GM19193 (cell line): Measurements from ENCODE around the gene ALS2CL.

Source experiments
- POLR2A ChIP-seq: IDR thresholded peaks from 4 replicates; pipeline ENCODE4 v1.6.1; 2011; ENCODE audit not compliant: insufficient read depth, insufficient read length; ENCODE audit errors: extremely low read depth

Gene ALS2CL

DNA sequence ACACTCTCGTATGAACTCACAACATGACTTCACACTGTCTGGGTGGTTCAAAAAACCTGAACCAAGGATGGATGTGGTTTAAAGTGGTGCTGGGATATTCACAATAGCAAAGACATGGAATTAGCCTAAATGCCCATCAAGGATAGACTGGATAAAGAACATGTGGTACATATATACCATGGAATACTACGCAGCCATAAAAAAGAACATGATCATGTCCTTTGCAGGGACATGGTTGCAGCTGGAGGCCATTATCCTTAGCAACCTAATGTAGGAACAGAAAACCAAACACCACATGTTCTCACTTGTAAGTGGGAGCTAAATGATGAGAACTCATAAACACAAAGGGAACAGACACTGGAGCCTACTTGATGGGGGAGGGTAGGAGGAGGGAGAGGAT is 27.5 kb upstream of the ALS2CL start:
- TF ChIP-seq POLR2A = no peak

DNA sequence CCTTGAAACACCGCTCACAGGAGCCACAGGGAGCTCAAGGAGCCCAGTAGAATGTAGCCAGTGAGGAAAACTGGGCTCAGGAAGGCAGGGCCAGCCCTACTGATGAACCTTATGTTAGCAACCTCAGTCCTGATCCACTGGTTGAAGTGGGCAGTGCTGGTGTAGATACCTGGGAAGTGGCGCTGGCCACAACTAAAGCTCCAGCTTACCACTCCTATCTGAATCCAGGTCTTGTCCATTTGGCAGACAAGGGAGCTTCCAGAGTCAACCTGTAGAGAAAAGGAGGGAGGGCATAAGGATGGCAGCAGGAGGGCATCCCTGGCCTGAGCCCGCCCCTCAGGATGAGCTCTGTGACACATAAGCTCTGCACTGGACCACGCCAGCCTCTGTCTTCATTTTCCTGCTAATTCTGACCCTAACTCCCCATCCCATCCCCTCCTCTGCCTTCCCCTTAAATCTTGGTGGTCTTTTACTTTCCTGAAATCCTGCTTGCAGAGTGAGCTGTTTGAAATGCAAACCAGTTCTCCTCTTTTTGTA is 26.3 kb upstream of the ALS2CL start:
- TF ChIP-seq POLR2A = no peak

DNA sequence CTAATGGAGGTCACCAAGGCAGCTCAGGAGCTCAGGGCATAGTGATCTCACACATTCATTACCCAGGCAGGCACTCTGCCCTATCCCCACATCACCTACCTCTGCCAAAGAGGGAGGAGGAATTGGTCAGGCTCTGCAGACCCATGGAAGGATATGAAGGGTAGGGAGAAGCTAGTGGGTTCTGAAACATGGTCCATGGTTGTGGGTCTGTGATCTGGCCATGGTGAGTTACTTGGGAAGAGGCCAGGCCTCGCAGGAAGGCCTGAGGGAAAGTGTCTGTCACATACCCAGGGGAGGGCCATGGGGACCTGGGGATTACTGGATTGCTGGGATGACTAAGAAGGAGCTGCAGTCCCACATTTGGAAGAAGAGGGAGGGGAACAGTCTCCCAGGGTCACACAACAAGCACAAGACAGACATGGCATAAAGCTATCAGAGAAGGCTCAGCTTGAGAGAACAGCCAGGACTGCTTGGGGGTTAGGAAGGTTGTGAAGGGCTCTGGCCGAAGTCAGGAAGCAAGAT is 25.6 kb upstream of the ALS2CL start:
- TF ChIP-seq POLR2A = no peak

DNA sequence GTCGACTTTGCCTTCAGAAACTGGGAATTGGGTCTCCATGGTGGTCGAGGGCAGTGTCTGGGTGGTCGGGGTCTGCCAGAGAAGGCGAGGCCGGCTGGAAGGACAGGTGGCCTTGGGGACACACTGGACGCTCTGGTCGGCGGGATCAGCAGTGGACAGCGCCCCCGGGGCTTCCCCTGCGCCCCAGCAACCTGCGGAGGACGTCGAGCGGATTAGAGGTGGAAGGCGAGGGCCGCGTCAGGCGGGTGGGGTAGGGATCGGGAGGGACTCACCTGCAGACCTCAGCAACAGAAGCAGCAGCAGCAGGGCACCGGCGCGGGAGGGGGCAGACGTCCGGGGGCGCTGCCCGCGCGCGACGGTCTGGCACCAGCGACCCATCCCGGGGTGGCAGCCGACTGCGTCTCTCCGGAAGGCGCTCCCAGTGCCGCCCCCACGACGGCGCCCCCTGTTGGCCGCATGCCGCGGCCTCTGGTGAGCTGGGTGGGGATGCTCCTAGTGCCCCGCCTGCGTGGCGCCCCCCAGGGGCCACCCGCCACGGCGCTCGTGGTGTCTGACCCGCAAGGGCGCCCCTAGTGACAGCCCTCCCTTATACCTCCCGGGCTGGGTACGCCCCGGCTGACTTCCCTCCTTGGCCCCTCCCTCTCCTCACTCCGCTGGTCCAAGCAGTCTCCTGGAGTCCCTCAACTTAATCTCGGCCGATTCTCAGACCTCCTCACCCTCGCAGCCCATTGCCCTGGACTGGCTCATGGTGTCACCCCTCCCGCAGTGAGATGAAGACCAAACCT is 24.2 kb upstream of the ALS2CL start, which contains the start of gene PRSS50:
PRSS50 (minus strand) TSS at position 423 of the 785 bp plus-strand sequence; CDS start at position 378, 45 bp downstream.
- TF ChIP-seq POLR2A = no peak

DNA sequence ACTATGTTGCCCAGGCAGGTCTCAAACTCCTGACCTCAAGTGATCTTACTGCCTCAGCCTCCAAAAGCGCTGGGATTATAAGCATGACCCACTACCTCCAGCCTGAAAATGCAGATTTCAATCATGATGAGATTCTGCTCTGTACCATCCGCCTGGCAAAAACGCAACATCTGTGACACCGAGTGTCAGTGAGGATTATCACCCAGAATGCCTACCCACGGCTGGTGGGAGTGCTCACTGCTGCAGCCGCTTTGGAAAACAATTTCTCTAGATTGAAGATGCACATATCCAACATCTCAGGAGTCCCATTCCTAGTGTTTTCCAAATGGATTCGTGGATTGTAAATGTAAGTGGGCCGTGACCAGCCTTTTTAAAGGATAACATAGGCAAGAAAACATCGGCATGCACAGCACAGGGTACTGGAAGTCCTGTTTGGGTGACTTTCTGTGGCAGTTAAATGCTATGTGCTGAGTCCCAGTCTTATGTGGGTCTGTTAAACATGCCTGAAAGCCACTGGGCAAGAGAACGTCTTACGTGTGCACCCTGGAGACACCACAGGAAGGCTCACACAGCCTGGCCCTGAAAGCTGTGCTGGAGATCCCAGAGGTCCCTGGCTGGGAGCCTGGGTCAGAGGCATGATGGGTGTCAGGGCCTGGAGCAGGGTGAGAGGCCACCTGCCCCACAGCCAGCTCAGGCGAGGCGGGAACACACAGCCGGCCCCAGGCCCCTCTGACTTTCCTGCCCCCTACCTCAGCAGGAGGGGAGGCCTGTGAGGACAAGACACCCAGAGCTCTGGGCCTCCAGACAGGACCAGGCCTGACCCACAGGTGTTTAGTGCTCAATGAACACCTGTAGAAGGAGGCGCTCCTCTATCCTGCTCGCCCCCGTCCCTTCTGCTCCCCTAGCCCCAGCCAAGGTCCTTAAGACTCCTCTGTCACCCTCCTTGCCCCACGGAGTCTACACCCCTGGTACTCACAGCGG is 23.3 kb upstream of the ALS2CL start:
- TF ChIP-seq POLR2A = no peak

DNA sequence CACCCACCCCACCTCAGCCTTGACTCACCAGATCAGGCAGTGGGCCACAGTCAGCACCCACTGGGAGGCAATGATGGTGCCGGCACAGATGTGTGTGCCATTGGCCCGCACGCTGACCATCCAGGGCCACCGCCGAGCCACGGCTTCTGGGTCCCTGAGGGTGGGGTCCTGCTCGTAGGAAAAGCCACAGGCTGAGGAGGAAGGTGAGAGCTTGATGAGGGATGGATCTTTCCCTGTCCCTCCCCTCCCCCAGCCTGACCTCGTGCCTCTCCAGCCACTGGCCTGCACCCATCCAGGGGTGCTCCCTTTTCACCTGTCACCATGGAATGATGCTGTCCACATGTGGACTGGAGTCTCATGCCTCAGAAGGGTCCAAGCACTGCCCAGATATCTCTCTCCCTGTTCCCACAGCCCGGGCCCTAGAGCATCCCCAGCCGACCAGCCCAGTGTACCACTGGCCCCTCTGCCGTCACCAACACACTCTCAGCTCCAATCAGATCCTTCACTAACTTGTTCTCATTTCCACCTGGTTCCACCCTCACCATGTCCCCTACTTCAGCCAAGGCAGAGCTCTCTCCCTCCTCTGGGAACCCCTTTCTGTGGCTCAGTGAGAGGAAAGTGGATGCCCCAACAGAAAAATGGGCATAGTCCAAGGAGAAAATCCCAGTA is 22.2 kb upstream of the ALS2CL start:
- TF ChIP-seq POLR2A = no peak

DNA sequence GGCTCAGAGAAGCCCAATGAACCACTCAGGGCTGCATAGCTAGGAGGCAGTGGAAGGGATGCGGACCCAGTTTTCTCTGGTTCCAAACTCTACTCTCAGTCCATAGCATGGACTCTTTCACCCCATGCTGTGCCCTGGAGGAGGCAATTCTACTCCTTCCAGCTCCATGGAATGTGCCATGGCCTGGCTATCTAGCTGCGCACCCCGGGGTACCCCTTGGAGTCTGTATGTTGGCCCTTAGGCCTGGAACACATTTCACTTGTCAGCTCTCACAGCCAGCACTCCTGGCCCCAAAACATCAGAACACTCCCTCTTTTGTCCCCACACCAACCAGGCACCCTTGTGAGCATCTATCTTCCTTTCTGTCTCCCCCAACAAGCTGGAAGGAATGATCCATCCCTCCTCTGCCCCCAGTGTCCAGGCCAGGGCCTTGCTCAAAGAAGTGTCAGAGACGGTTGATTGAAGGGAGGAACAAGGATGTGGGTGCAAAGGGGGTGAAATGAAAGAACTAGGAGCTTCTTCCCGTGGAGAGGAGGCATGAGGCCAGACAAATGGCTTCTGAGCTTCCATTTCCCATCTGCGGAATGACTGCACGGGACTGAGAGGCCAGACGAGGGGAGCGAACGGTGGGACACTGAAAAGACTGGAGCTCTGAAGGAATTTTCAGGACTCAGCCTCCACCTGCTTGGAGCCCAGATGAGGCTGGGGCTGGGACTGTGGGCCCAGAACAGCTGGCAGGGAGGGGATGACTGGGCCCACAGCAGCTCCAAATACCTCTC is 21.4 kb upstream of the ALS2CL start:
- no peak for TF ChIP-seq POLR2A

DNA sequence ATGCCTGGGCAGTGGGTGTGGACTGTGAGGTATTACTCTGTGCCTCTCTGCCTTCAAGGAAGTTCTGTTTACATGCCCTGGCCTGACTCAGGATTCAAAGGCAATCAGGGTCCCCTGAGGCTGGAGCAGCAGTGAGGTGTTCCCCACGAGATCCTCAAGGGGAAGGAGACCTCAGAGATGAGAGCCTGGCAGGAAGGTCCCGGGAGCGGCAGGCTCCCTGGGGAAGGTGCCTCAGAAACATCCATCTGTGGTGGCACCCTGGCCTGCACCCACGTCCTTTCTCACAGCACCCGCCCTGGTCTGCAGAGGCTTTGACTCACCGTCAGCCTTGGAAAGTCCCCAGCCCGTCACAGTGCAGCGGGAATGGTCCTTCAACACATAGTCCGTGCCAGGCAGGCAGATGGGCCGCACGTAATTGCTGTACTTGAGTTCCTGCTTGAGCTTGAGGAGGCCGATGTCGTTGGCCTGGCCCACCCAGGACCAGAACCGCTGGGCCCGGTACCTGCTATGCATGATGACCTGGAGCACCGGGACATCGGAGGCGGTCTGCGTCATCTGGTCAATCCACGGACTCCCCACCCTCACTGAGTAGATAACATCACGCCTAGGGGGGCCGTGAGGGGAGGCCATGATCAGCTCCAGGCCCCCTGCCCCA is 20.5 kb upstream of the ALS2CL start:
- TF ChIP-seq POLR2A = no peak

DNA sequence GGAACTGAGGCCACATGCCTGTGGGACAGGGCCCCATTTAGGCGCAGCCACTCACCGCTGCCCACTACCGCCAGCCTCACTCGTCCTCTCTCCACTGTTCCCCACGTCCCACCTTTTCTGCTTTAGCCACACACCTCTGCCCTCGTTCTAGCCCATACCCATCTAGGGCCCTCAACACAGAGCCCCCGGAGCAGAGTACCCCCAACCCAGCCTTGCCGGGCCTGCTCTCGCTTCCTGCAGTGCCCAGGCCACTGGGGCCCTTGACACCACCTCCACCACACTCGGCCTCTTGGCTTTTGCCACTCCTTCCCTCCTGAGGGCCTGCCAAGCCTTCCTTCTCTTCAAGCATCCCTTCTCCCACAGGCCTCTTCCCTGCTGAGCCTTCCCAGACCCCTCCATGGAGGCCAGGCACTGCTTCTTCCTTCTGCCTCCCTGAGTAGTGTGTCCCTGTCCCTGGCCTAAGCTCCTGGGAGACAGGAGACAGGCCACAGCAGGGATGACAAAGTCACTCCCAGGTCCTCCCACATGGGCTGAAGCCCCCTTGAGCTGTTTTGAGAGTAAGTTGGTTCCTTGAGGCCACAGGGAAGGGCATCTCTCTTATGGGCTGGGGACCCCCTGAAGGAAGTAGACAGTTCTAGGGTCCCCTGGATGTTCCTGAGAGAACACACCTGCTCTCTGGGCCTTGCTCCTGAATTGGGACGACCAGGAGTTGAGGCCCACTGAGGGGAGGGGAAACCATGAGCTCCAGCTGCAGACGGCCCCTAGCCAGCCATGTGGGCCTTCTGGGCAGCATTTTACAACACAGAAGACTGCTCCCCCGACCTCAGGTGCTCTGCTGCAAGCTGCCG is 19.8 kb upstream of the ALS2CL start:
- TF ChIP-seq POLR2A = no peak

DNA sequence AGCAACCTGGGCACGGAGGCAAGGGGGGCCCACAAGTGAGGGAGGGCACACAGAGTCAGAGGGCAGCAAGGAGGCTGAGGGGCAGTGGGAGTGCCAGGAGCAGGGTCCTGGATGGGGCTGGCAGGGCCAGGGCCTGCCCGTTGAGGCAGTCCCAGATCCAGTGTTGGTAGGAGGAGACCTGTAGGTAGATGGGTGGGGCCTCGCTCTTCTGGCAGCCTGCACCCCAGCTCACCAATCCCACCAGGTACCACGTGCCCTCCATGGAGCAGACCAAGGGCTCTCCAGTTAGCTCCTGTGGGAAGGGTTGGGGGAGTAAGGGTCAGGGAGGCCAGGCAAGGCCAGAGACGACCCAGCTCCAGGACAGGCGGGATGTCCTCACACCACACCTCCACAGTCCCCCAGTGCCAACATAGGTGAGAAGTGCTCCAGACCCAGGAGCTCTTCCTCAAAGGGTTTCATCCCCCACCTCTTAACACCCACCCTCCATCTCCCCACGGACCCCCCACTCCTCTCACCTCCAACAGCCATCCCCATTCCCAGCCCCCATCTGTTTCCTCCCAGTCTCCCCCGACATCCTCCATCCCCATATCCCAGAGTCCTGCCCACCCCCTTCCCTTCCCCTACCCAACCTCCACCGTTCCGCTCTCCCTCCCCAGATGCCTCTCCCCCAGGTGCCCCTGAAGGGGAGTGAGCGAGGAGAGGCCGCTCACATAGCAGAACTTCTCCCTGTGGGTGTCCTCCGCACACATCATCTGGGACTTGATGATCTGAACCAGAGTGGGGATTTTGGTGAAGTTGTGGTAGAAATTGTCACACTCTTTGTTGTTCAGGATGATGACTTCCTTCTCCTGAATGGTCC is 18.9 kb upstream of the ALS2CL start:
- no peak for TF ChIP-seq POLR2A

DNA sequence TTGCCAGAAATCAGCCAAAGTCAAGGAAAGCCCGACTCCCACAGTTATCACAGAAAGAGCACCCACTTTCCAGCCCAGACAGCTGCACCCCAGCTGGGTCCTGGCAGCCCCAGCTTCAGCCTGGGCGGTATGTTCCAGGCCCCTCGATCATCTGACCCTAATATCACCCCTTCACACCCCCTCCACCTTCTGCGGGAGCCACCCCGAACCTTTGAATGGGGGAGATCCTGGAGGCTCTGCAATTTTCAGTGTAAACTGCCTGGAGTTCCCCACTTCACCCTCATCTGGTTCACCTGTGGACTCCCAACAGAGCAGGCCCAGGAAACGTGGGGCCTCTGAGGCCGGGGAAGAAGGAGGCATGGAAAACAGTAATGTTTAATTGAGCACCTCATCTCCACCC is 18.3 kb upstream of the ALS2CL start:
- TF ChIP-seq POLR2A = no peak

DNA sequence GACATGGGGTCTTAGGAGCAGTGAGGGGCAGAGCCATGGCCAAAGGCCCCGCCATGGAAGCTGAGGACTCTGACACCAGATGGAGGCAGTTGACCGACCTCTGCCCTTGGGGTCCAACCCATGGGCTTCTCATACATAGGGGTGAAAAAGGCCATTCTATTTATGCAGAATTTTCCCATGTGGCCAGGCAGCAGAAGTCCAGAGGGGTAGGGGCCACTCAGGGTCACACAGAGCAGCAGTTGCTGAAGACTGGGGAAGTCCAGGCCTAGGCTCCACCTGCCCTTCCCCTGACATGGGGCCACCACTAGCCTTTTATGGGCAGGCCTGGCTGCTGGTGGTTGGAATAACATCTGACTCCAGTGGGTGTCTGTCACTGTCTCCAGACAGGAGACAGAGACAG is 17.8 kb upstream of the ALS2CL start:
- TF ChIP-seq POLR2A = no peak
